ENCODE results near the gene SPINT3. TPM values are rescaled to one million over a fixed set of nuclear protein-coding genes. Genes with fewer than 3 reads are reported as not detected.
"Not testable (repeated sequence)": the region's sequence is repeated elsewhere in the genome, so short reads cannot be mapped to it uniquely, and the experiment has no call there.

SPINT3 gene
- polyA plus RNA-seq, 1 donor = not detected

DNA sequence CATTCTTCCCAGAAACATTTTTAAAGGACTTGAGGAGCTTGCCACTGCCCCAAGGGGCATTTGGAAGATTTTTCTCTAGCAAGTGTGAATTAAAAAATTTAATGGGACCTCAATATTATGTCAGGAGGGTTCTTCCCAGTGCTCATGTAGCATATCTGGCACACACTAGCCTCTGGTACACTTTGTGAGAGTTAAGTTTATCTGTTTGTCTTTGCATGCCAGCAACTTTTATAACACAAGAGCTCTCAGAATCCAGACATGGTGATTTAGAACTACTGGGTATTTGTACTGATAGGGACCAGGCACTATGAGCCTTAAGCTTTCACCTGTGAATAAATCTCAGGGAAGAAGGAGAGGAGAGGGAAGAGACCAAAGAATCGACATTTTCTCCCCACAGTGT, 12.9 kb downstream of the SPINT3 start:
- DNase-seq (ENCODE audit: low read depth) = no peak

DNA sequence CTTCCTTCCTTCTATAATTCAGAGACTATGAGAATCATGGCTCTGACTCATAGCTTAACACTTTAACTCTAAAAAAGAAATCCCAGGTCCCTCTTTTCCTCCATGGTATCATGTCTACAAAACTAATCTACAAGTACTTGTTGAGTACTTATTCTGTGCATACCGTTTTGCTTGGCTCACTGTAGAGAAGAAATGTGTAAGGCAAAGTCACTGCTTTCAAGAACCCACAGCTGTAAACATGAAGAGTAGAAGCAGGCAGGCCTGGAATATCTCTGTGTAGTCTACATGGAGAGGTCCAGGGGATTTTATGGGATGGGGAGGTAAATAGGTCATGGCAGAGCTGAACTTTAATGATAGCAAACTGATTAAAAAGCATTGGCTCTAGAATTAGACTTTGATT, 13.8 kb downstream of the SPINT3 start:
- DNase-seq (ENCODE audit: low read depth) = no peak

DNA sequence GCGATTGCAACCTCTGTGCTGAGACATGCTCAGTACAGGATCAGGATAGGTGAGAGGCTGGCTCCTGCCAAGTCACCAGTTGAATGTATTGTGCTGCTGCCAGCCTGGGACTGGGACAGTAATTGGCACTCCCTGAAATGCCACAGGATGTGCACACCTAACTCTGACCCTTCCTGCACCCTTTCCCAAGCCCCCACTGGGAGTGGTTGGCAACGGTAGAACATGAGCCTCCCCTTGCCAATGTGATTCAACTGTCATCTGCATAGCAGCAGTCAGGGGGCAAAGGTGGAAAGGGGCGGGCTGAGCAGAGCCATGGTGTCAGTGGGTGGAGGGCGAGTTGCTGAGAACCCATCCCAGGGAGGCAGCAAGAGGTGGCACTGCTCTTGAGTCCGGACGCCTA, 15.4 kb downstream of the SPINT3 start:
- no peak for DNase-seq (ENCODE audit: low read depth)

DNA sequence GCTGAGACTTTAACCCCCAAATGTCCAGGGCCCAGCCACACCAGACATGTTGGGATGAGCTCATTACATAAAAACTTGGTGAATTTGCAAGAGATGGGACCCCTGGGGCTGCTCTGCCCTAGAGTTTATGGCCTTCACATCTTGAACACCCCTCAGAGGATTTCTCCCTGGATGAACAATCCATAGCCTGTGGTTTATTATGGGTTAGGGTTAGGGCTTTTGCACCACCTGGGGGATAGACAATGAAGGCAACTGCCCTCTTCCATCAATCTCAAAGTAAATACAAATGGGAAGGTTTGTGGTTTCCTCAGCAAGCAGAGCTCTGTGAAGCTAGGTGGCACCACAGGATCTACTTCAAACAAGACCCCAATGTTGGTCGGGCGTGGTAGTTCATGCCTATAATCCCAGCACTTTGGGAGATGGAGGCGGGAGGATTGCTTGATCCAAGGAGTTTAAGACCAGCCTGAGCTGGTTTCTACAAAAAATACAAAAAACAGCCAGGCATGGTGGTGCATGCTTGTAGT, 17.4 kb downstream of the SPINT3 start:
- no peak for DNase-seq (ENCODE audit: low read depth)

DNA sequence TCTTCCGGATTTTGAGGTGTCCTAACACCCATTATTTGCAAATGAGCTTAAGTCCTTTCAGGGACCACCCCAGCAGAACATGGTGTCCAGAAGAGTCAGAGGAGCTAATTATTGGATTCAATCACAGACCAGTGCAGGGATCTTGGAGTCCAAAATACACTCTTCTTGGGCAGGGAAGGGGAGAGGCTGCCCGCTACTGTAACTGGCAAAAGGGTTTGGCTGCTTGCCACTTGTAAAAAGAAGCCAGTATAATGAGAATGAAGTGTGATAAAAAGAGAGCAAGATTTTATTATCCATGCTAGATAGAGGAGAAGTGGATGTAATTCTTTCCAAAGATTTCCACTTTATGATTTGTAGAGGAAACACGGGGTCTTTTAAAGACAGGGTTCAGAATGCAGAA, 19.3 kb downstream of the SPINT3 start:
- no peak for DNase-seq (ENCODE audit: low read depth)

DNA sequence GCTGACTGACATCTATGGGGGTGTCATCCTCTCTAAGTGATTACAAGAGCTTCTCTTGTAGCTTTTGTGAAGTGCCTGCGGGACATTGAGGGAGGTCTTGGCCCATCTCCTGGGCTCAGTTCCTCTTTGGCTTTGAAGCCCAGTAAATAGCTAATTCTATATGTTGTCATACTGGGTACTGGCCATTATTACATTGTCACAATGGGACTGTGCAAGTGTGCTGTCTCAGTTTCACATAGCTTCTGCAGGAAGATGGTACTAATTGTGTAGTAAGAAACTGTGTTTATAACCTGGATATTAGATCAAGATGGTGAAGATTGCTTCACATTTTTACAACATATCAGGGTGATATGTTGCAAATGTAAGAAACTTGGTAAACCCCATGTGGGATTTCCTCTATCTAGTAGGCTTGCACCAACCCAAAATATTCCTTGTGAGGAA, 19.9 kb downstream of the SPINT3 start:
- no peak for DNase-seq (ENCODE audit: low read depth)

DNA sequence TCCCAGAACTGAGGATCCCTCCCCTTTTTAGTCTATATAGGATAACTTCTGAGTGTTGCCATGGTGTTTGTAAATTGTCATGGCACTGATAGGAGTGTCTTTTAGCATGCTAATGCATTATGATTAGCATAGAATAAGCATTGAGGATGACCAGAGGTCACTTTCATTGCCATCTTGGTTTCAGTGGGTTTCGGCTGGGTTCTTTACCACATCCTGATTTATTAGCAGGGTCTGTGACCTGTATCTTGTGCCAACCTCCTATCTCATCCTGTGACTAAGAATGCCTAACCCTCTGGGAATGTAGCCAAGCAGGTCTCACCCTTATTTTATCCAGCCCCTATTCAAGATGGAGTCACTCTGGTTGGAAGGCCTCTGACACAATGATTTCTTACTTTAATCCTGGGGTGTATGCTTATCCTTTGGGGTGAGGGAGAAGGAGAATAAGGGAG, 26.3 kb downstream of the SPINT3 start:
- DNase-seq (ENCODE audit: low read depth) = no peak

DNA sequence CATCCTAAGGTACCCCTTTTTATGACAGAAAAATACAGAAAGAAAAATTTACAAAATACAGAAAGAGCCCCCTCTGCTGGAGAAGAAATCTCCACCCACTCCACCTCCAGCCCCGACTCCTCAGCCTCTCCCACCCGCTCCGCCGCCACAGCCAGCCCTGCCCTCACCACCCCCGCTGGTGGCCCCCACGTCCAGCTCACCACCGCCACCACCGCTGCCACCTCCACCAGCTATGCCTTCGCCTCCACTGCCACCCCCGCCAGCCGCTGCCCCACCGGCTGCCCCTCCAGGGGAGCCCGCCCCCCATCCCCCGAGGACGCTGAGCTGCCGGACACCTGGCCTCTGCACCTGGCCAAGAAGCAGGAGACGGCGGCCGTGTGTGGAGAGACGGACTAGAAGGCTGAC, 28.2 kb downstream of the SPINT3 start:
- DNase-seq (ENCODE audit: low read depth) = no peak

DNA sequence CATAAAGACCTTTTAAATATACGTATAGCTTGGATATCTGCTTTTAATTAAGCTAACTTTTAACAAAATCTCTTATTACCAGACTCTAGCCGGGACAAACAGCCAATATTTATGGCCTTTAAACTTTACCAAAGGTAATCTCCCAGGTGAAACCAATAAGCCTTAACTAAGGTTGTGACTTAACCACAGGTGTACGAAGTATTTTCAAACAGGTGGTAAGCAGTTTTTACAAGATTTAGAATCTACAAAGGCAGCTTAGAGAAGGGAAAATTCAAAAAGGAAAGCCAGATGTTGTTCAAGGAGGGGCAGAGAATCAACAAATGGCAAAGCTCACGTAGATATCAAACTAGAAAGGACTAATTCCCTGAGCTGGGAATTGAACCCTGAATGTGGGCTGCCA, 30.0 kb downstream of the SPINT3 start:
- no peak for DNase-seq (ENCODE audit: low read depth)

DNA sequence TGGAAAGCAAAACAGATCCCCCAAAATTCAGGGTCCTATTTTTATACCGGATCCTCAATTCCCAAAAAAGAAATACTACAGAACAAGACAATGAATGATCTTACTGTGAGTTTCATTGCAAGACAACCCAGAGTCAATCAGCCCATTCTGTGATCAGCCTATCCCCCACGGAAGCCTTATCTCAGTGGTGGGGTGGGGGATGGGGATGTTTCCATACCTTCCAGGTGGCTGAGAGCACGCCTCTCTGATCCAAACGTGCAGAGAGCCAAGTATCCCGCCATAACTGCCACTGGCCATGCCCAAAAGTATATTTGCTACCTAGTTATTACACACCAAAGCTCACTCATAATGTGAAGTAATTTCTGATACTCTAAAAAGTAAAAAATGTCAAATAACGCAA, 30.7 kb downstream of the SPINT3 start:
- DNase-seq (ENCODE audit: low read depth) = no peak

DNA sequence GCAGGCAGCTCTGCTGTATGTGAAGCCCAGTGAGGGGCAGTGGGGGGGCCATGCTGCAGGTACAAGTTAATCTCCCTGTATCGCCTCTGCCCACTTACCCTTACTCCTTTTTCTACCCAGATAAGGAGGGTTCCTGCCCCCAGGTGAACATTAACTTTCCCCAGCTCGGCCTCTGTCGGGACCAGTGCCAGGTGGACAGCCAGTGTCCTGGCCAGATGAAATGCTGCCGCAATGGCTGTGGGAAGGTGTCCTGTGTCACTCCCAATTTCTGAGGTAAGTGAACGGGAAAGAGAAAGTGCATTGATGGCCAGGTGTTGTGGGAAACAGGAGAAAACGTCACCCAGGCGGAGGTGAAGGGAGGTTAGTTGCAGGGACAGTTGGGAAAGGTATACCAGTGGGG, 35.6 kb downstream of the SPINT3 start:
- DNase-seq (ENCODE audit: low read depth) = no peak

DNA sequence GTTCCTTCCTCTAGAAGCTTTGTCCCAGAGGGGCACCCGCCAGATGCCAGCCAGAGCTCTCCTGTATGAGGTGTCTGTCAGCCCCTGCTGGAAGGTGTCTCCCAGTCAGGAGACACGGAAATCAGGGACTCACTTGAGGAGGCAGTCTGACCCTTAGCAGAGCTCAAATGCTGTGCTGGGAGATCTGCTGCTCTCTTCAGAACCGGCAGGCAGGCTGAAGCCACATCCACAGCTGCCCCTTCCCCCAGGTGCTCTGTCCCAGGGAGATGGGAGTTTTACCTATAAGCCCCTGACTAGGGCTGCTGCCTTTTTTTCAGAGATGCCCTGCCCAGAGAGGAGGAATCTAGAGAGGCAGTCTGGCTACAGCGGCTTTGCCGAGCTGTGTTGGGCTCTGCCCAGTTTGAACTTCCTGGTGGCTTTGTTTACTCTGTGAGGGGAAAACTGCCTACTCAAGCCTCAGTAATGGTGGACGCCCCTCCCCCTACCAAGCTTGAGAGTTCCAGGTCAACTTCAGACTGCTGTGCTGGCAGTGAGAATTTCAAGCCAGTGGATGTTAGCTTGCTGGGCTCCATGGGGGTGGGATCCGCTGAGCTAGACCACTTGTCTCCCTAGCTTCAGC, 37.8 kb downstream of the SPINT3 start:
- not testable (repeated sequence) for DNase-seq (ENCODE audit: low read depth)

DNA sequence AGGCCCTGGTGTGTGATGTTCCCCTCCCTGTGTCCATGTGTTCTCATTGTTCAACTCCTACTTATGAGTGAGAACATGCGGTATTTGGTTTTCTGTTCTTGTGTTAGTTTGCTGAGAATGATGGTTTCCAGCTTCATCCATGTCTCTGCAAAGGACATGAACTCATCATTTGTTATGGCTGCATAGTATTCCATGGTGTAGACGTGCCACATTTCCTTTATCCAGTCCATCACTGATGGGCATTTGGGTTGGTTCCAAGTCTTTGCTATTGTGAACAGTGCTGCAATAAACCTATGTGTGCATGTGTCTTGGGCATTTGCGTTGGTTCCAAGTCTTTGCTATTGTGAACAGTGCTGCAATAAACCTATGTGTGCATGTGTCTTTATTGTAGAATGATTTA, 43.1 kb downstream of the SPINT3 start:
- DNase-seq (ENCODE audit: low read depth) = not testable (repeated sequence)

DNA sequence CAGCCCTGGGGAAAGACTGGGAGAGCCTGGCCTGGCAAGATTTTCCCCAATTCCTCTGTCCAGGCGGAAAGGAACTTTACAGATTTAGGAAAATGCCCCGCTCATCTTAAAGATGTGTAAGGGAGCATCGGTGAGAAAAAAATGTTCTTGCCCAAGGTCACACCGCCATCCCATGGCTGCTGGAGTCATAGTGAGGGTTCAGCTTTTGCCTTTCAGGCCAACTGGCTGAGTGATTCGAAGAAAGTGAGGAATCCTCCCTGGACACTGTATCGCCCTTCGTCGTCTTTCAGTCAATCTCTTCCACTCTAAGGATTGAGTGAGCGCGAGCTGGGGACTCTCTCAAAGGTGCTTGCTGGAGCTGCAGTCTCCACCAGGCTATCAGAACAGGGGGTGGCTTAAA, 44.5 kb downstream of the SPINT3 start:
- DNase-seq (ENCODE audit: low read depth) = no peak

DNA sequence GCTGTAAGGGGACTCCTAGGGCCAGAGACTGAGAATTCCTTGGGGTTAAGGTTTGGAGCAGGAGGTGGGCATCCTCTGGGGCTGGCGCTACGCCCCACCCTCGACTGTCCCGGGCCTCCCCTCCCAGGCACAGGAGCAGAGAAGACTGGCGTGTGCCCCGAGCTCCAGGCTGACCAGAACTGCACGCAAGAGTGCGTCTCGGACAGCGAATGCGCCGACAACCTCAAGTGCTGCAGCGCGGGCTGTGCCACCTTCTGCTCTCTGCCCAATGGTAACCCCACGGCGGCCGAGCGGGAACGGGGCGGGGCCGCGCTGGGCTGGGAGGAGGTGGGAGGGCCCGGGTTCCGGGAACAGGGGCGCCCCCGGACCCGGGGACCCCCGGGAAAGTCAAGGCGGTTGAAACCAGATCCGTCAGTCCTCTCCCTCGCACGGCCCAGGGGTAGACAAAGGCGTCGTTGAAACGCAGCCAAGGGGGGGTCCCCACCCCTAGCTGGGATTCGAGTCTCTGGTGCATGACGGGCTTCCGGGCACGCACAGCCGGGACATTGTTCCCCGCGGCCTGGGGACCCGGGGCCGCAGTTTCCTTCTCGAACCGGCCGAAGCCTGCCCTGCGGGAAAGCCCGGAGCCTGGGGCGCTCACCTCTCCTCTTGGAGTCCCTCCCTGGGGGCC, 45.0 kb downstream of the SPINT3 start:
- no peak for DNase-seq (ENCODE audit: low read depth)

DNA sequence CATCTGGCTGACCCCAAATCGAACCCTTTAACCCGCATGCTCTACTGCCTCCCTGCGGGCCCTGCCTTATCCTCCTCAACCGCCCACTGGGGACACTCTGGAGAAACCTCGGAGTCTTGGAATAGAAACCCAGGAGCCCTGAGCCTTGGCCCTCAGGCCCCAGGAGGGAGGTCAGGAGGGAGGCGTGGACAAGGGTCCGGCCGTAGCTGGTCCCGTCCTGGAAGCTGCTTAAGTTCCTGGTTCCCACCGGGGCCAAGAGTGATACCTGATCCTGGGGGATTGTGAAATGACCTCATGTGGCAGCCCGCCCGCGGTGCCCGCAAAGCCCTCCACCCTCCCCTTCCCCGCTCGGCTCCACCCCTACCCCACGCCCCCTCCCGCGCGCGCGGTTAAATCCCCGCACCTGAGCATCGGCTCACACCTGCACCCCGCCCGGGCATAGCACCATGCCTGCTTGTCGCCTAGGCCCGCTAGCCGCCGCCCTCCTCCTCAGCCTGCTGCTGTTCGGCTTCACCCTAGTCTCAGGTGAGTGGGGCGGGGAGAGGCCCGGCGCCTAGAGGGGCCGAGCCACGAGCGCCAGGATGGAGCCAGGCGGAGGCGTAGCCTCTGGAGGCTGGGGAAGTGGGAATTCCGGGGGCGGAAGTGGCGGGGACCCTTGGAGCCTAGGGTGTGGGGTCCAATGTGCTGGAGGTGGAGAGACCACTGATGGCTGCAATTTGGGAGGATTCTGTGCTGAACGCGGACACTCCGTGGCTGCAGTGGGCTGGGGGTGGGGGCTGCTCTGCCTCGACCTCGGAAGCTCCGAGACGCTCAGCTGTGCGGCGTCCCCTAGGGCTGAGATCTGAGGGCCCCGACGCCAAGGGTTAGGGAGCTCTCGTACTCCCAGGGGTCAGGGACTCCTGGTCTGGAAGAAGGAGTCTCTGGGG, 45.8 kb downstream of the SPINT3 start, which contains the start of gene WFDC2:
Gene WFDC2 (plus strand): TSS at position 418 of the 926 bp plus-strand sequence. CDS start 29 bp downstream, at position 447.
- no peak for DNase-seq (ENCODE audit: low read depth)

DNA sequence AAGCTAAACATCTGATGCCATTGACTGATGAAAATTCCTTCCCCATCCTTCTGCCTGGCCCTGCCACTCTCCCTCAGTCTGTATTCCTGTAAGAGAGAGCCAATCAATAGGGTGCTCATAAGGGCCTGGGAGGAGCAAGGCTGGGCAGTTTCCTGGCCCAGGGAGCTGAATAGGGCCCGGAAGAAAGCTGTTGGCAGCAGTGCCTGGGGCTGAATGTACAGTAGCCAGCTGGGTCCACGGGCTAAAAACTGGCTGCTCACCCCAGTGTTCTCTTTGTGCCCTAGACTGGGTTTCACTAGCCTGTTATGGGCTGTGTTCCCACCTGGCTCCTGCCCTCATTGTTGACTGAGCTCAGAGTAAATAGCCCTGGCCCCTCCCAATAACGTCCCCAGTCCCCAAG, 47.6 kb downstream of the SPINT3 start:
- DNase-seq (ENCODE audit: low read depth) = no peak

DNA sequence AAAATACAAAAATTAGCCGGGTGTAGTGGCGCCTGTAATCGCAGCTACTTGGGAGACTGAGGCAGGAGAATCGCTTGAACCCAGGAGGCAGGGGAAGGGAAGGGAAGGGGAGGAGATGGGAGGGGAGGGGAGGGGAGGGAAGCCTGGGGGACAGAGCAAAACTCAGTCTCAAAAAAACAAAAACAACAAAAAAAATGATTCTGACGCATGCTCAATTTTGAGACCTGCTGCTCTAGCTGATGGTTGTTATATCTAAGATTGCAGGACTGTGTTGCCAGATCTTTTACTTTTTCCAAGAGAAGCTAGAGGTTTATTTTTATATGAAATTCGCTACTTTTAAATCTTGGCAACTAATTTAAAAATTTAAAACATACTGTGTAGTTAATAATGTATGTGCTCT, 48.2 kb downstream of the SPINT3 start:
- DNase-seq (ENCODE audit: low read depth) = no peak

DNA sequence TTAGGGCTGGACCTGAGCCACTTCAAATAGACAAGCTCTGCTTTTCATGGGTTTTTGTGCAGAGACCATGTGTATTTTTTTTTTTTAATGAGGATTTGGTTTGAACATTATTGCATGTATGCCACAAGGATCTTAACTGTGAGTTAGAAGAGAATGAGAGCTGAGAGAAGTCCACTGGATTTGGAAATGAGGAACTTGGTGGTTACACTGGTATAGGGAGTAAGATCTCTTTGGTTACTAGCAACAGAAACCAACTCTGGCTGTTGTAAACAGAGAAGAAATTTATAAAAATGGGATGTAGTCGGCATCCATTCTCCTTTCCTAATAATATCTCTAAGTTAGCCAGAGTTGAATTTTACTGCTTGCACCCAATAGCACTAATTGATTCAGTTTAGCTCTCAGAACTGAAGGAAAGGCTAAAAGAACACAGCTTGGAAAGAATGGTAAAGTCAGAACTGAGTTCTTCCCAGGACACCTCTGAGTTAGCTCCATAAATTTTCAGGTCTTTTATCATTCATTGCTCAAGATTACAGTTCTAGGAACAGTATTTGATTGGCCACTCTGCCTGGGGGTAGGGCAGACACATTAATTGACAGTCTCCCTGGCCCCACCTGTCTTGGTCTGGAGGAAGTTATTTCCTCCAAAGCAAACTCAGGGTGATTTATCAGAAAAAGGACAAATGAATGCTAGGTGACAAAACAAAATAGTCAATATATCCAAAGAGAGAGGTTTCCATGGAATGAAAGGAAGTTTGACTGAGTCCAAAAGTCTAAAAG, 49.7 kb downstream of the SPINT3 start:
- no peak for DNase-seq (ENCODE audit: low read depth)

DNA sequence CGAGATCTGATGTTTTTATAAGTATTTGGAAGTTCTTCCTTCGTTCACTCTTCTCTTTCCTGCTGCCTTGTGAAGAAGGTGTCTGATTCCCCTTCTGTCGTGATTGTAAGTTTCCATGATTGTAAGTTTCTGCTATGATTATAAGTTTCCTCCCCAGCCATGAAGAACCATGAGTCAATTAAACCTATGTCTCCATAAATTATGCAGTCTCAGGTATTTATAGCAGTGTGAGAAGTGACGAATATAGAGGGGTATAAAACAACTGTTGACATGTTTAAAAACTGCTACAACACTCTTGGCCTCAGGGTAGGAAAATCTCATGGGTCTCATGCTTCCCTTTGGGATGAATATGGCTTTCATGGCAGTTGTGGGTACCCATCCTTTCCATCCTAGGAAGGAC, 51.7 kb downstream of the SPINT3 start:
- no peak for DNase-seq (ENCODE audit: low read depth)

DNA sequence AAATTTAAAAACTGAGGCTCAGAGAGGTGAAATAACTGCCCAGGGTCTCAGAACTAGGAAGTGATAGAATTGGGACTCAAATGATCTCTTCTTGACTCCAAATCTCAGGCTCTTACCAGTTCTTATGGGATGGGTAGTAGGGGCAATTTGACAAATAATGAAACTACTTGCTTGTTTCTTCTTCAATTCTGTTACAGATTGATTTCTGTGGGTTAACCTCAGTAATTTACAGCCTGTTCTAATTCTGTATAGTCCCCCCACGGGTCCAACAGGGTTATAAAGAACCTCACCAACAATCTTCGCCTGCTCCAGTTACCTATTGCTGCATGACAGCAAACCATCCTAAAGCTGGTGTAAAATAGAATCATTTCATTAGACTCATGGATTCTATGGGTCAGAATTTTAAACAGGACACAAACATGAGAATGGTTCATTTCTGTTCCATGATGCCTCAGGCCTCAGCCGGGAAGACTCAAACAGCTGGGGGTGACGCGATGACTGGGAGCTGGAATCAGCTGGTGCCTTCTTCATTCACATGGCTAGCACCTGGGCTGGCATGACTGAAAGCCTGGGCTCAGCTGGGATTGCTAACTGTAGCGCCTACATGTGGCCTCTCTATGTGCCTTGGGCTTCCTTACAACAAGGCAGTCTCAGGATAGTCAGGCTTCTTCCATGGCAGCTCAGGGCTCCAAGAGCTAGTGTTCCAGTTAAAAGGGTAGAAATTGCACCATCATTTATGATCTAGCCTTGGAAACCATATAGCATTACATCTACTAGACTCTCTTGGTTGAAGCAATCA, 52.5 kb downstream of the SPINT3 start:
- DNase-seq (ENCODE audit: low read depth) = no peak
